GM18858 (cell line): Measurements from ENCODE around the gene BARHL1.

Source experiments
- ATAC-seq: cut with Tn5 transposase; IDR thresholded peaks from one replicate; pipeline ENCODE4 v1.9.1; 2021; ENCODE audit not compliant: unreplicated experiment

The BARHL1 gene

DNA sequence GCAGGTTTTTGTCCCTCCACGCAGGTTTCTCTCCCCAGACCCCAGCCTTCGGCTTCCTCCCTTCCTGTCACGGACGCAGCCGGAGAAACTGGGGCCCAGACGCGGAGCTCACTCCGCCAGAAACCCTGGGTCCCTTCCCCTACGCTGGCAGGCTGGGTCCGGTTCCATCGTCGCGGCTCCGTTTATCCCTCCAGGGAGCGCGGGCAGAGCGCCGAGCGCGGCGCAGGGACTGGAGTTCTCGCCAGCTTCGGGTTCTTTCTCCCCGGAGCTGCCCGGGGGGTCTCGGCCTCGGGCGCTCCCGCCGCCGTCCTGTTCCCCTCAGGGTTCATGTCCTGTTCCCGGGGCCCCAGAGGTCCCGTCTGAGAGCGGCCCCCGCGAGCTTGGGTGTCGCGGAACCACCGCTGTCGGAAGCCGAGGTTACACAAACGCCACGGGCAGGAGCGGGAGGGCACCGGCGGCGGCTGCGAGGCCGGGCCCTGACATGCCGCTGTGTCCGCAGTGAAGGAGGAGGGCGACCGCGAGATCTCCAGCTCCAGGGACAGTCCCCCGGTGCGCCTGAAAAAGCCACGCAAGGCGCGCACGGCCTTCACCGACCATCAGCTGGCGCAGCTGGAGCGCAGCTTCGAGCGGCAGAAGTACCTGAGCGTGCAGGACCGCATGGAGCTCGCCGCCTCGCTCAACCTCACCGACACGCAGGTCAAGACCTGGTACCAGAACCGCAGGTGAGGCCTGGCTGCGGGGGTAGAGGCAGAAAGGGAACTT is 4.6 kb downstream of the BARHL1 start:
- no peak for ATAC-seq

- ATAC-seq = no peak
These were observed 5.2 kb downstream of the BARHL1 start for GRCh38 chr9:132587592-132587955.

- ATAC-seq = no peak
These were observed 5.7 kb downstream of the BARHL1 start for GRCh38 chr9:132588098-132588497.

GRCh38 chr9:132588501-132589147 is 6.2 kb downstream of the BARHL1 start:
- no peak for ATAC-seq

- ATAC-seq = no peak
These were observed 7.0 kb downstream of the BARHL1 start for GRCh38 chr9:132589148-132590036.

DNA sequence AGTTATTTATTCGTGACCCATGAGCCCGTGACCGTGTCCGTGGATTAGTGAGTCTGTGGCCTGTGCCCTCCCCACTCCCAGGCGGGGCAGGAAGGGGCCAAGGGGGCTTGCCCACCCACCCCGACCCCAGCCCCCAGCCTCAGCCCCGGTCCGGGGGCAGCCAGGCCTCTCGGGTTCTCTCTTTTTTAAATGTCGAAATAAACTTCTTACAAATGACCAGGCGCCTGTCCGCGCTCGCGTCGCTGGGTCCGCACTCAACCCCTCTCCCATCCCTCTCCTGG is 7.6 kb downstream of the BARHL1 start:
- ATAC-seq = no peak

DNA sequence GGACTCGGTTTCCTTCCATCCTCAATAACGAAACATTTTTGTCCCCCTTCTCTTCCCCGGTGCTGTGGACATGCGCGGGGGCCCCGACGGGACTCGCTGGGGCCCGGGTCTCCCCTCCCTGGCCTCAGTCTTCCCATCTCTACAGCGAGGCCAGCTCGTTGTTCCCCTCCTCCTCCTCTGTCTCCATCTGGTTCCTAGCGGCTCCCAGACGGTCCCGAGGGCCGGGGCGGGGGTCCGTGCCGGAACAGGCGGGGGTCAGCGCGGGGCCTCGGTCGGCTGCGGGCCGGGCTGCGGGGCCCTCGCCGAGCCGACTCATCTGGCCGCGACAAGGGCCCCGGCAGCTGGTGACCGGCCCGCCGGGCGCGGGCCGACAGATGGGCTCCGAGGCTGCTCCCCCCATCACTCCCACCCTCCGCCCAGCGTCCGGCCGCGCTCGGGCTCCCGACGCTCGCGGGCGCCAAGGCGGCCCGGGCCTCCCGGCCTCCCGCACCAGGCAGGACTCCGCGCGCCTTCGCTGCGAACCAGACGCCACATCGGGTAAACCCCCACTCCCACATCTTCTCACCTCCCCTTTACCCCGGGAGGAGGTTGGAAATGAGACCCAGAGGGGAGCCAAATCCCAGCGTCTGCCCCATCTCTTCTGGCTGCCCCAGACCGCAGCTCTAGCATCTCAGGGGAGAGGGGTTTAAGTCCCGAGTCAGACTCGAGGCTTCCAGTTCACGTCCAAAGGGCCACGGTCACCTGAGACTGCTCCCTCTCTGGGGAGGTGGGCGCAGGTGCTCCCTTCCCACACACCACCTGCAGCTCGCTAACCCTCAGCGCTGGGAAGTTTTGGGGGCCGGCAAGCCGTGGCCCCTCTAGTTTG is 8.1 kb downstream of the BARHL1 start:
- ATAC-seq = no peak

DNA sequence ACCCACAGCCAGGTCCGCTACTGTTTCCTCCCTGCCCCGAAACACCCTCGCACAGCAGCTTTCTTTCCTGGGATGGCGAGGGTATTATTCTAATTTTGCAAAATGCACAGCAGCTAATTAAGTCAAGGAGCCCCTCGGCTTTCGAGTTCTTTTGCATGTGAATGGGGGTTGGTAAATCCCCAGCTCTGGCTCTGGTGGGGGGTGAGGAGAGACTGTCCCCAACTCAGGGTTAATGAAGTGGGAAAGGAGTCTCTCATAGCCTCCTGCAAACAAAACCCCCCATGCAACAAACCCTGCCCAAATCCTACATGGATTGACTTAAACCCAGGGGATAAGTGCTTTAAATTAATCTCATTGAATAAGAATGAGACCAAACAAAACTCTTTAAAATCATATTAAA is 8.8 kb downstream of the BARHL1 start:
- no peak for ATAC-seq

DNA sequence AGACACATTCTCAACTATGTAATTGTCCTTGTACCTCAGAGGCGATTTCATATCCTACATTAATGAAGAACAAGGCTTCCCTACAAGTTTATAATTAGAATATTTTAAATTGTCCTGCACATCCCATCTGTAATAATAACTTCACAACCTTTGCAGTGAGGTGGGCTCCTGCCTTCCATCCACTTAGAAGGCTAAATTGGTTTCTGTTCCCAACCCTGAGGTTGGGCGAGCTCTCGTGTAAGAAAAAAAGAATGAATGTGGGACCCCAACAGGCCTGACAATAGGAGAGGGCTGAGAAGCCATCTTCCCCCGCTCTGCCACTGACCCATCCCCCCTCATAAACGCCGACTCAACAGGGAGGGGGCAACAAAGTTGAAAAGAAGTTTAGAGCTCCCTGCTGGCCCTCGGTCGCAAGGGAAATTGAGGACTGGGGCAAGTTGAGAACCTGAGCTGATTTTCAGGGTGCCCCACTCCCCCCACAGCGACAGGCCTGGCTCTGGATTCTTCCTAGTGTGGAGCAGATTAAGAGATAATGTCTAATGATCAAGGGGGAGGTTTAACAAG is 9.4 kb downstream of the BARHL1 start:
- no peak for ATAC-seq

- ATAC-seq = no peak
These were observed 10.0 kb downstream of the BARHL1 start for GRCh38 chr9:132592451-132592850.

DNA sequence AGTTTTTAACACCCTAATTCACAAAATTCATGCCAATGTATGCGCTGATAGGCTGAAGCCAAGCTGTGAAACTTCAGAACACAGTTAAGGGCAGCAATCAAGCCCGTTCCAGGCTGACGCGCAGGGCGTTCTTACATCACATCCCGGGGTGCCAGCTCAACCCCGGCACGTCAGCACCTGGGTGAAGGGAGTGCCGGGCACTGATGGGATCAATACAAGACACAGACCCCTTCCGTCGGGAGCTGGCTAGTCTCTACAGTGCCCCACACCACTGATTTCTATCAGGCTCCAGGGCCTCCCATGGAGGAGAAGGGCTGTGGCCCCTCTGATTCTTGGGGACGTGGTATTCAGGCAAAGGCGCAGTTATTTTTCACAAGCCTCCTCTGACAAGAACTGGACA is 12.0 kb downstream of the BARHL1 start:
- no peak for ATAC-seq

DNA sequence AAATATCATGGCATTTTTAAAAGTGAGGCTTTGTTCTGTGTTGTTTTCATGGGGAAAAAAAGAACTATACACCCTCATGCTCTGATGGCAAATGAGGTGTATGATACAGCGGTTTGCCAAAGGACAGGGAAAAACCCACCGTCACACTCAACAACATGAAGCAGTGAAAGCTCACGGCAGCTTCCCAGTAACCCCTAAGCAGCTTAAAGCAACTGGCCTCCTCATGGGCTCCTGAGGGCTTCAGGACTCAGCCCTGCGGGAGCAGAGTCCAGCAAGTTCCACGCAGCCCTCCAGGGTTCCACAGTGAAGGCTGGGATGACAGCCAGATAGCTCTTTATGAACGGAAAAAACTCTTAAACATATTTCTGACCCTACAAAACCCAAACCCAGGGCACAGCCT is 12.9 kb downstream of the BARHL1 start:
- ATAC-seq = no peak

DNA sequence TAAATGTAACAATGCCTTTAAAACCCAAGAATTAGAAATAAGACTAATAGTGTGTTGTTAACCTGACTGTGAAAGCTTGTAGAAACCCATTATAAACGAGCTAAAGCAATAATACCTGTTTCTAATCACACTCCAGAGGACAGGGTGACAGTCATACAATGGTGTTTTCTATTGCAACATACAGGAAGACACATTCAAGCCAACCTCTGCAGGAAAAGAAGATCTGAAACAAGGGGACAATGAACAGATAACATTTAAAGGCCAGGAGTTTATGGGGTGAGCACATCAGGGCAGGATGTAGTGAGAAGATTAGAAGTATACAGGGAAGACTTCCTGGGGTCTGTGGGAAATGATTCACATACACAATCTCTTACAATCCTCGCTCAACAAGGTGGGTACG is 13.8 kb downstream of the BARHL1 start:
- ATAC-seq = no peak

DNA sequence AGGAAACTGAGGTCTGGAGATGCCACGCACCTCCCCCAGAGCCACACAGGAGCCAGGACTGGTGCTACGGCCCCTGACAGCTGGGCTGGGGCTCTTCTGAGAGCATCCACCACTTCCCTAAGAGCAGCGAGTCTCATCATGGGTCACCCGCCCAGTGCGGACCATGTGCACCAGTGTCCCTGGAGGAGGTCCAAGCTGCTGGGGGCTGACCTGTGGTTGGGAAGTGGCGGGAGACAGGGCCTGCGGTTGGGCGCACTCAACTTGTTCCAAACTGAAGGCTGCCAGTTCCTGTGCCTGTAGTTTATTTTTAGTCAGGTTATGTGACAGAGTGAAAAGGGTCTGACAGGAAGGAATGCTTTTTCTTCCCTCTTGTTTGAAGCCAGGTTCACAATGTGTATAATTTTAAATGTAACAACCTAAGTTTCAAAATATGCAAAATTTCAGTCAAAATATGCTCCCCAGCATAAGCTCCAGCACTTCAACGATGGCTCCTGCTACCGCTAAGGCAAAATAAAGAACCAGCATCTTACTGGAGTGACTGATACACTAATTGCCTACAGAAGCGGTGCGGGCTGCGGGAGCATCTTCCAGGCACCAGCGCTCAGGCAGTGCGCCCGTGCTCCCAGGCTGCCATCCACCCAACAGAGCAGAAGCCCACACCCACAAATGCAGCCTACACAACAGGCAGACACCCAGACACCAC is 14.8 kb downstream of the BARHL1 start:
- ATAC-seq = no peak

DNA sequence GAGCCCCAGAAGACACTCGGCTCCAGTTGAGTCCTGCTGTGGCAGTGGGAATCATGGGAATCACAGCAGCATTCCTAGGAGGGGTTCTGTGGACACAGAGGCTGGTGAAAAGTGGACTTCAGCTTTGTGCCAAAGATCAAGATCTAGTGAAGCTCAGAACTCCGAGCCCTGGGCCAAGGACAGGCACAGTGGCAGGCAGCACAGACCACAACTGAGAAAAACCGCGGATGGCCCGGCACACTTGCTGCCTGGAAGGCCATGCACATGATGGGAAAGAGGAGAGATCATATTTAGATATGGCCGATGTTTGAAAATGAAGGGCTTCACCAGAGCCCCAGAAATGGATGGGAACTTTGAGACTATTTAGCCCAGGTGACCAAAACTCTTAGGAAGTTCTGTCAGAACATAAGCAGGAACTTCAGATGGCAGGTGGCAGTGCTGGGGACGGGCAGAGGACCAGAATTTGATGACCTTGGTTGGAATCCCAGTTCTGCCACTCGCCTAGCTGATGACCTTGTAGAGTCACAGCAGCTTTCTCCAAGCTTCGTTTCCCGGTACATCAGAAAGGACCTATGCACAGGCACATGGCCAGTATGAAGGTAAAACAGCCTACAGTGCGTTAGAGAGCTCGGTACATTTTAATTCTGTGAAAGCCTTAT is 18.0 kb downstream of the BARHL1 start:
- ATAC-seq = no peak

DNA sequence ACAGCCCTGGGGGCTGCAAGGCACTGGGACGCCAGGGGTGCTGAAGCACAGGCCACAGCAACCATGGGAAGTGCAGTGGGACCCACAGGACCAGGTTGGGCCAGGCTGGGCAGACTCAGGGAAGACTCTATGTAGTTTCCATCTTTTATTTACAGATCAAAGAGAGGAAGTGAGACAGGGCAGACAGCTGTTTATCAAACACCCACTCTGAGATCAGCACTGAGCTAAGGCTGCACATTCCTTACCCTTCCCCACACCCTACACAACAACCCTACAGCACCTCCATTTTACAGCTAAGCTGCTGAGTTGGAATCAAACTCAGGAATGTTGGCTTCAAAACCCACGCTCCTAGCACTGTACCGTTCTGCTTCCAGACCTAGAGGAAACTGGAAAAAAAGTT is 19.8 kb downstream of the BARHL1 start:
- ATAC-seq = no peak

DNA sequence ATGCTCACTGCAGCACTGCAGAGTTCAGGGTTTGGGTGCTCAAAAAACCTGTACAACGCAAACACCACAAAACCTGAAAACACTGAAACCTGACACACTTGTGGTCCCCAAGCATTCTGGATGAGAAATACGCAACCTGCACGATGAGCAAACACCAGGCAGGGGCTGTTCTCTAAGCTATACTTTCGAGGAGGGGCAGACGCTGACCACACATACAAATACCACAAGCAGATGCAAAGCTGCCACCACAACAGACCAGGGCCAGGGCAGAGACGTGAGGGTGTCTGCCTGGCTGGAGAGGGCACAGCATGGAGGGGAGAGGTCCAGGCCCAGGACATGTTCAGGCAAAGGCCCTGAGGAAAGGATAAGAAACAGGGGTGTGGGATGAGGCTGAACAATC is 23.0 kb downstream of the BARHL1 start:
- ATAC-seq = no peak

DNA sequence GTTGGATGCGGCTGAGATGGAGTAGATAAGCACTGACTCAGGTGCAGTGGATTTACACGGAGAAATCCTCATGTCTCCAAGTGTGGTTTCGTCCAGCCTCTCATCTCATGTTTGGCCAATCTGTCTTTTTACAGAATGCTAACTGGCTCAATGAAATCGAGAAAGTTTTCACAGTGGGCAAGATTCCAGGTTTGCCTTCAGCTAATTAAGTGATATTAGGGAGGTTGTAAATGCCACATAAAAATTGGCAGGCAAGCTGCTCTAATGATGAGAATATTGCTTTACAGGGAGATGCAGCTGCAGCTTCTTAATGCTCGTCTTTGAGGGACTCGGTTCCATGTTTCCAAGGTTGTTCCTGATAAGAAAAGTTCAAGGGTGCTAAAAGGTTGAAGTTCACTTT is 23.7 kb downstream of the BARHL1 start:
- ATAC-seq = no peak

- no peak for ATAC-seq
These were observed 26.8 kb downstream of the BARHL1 start for GRCh38 chr9:132609184-132609583.

DNA sequence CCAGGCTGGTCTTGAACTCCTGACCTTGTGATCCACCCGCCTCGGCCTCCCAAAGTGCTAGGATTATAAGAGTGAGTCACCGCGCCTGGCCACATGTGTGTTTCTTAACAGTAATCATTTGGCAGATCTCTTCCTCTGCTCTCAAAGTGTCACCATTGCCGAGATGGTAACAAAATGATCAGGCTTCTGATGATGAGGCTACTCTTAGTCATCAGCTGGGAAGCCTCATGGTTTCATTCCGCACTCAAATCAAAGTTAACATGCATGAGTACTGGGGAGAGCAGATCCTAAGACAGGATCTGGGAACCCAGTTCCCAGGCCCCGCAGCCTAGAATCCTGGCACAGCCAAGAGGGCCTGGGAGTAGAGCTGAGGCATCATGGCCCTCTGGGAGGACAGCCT is 27.4 kb downstream of the BARHL1 start:
- no peak for ATAC-seq
